Breast epithelium (tissue), 4 donors: ENCODE measurements around the gene SEPTIN8. TPM values are rescaled to one million over a fixed set of nuclear protein-coding genes. Genes with fewer than 3 reads are reported as not detected.

Experiments used
- DNase-seq, 2 donors: peaks; one replicate each; pipeline ENCODE4 v3.0.0-alpha.2; 2019; ENCODE audit warnings: low spot score in 2 of 2
- H3K27ac ChIP-seq, 2 donors: fragments of 200-600 bp; sonication (generic) in 1 of 2; one replicate each; pipeline ENCODE4 v1.5.1; 2016 to 2019; ENCODE audit warnings: mild to moderate bottlenecking in 1 of 2
- H3K27me3 ChIP-seq, 2 donors: fragments of 200-600 bp; sonication (generic) in 1 of 2; one replicate each; pipeline versions ENCODE4 v1.5.1 to v1.6.0; 2017 to 2019; ENCODE audit warnings: control low read depth in 1 of 2, mild to moderate bottlenecking in 1 of 2
- H3K36me3 ChIP-seq: fragments of 200-600 bp; one replicate; pipeline ENCODE4 v1.5.1; 2019
- H3K4me1 ChIP-seq, 2 donors: fragments of 200-600 bp; sonication (generic); one replicate each; pipeline ENCODE4 v1.5.1; 2016 to 2019; ENCODE audit warnings: control low read depth in 1 of 2
- H3K4me3 ChIP-seq, 3 donors: fragments of 200-600 bp; sonication (generic); 1 replicate in 2 of 3; 2 replicates in 1 of 3; pipeline ENCODE4 v1.5.1; 2016 to 2019; ENCODE audit warnings: mild to moderate bottlenecking in 3 of 3, moderate library complexity in 2 of 3
- H3K9me3 ChIP-seq, 2 donors: fragments of 200-600 bp; sonication (generic) in 1 of 2; one replicate each; pipeline ENCODE4 v1.5.1; 2016 to 2019; ENCODE audit warnings: control low read depth in 1 of 2
- POLR2A ChIP-seq: fragments of 450-650 bp; IDR thresholded peaks from one replicate; pipeline ENCODE4 v1.6.1; 2016; ENCODE audit warnings: antibody characterized with exemption, mild to moderate bottlenecking, moderate library complexity
- POLR2AphosphoS5 ChIP-seq, 3 donors: sonication (generic); formaldehyde crosslinking; IDR thresholded peaks; one replicate each; pipeline ENCODE4 v1.6.1; 2017; ENCODE audit warnings: antibody characterized with exemption in 3 of 3
- intact Hi-C: fragments of 100-400 bp; cut with DNase I; formaldehyde crosslinking; loops from one replicate; pipeline ENCODE4 v1.15.1; 2023; ENCODE audit warnings: low total_unique reads
- total RNA-seq, 3 donors: library from RNA; depleted of rRNA; stranded (reverse); fragments of >200 nt; gene quantifications; one replicate each; pipeline ENCODE4 v1.1.0, GENCODE V29; 2016
- TF ChIP-seq, protein P1 (sequence below), 3 donors: fragments of 450-650 bp; IDR thresholded peaks; one replicate each; pipeline ENCODE4 v1.5.1; 2016 to 2017; ENCODE audit warnings: antibody characterized with exemption in 3 of 3, mild to moderate bottlenecking in 3 of 3, moderate library complexity in 3 of 3

The SEPTIN8 gene
- total RNA-seq, 3 donors from 2014 or later = 26.4 to 43.0 (median 40.0) TPM

GRCh38 chr5:132750471-132751230 is 26.4 kb downstream of the SEPTIN8 start:
- H3K27me3 ChIP-seq = no peaks in the 10 kb centered on the region
- TF ChIP-seq, protein P1, sequence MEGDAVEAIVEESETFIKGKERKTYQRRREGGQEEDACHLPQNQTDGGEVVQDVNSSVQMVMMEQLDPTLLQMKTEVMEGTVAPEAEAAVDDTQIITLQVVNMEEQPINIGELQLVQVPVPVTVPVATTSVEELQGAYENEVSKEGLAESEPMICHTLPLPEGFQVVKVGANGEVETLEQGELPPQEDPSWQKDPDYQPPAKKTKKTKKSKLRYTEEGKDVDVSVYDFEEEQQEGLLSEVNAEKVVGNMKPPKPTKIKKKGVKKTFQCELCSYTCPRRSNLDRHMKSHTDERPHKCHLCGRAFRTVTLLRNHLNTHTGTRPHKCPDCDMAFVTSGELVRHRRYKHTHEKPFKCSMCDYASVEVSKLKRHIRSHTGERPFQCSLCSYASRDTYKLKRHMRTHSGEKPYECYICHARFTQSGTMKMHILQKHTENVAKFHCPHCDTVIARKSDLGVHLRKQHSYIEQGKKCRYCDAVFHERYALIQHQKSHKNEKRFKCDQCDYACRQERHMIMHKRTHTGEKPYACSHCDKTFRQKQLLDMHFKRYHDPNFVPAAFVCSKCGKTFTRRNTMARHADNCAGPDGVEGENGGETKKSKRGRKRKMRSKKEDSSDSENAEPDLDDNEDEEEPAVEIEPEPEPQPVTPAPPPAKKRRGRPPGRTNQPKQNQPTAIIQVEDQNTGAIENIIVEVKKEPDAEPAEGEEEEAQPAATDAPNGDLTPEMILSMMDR (IDR thresholded peaks at IDR 0.05) = no peak
- no peak for TF ChIP-seq POLR2A
- no peak for TF ChIP-seq POLR2AphosphoS5 (IDR thresholded peaks at IDR 0.05)
- DNase-seq = peak in 1 of 2 donors; percentile 8
- no peaks in the 10 kb centered on the region for H3K9me3 ChIP-seq
- H3K4me1 ChIP-seq = no peaks in the 10 kb centered on the region
- H3K27ac ChIP-seq = peak overlapping the region in 1 of 2 donors; percentile 25
- H3K4me3 ChIP-seq = no peak overlapping the region
- intact Hi-C loops = no loop called here
- H3K36me3 ChIP-seq = no peaks in the 10 kb centered on the region

GRCh38 chr5:132749506-132749905 is 27.5 kb downstream of the SEPTIN8 start:
- Histone ChIP-seq H3K36me3 (no peaks in the 10 kb centered on the region), H3K4me1 (no peaks in the 10 kb centered on the region), H3K27ac (no peak overlapping the region), H3K4me3 (no peak overlapping the region), H3K9me3 (no peaks in the 10 kb centered on the region), H3K27me3 (no peaks in the 10 kb centered on the region)
- peak in 1 of 2 donors; percentile 10 for DNase-seq
- no peak for TF ChIP-seq POLR2AphosphoS5 (IDR thresholded peaks at IDR 0.05)
- no peak for TF ChIP-seq POLR2A
- TF ChIP-seq, protein P1 (IDR thresholded peaks at IDR 0.05) = no peak
- intact Hi-C loops = no loop called here

GRCh38 chr5:132748522-132749000 is 28.5 kb downstream of the SEPTIN8 start:
- TF ChIP-seq POLR2A = no peak
- TF ChIP-seq POLR2AphosphoS5 (IDR thresholded peaks at IDR 0.05) = no peak
- no peak for DNase-seq
- Histone ChIP-seq H3K4me1 (no peaks in the 10 kb centered on the region), H3K9me3 (no peaks in the 10 kb centered on the region), H3K36me3 (no peaks in the 10 kb centered on the region), H3K4me3 (no peak overlapping the region), H3K27ac (no peak overlapping the region), H3K27me3 (no peaks in the 10 kb centered on the region)
- intact Hi-C loops = no loop called here

GRCh38 chr5:132747616-132748440 is 29.2 kb downstream of the SEPTIN8 start:
- no peaks in the 10 kb centered on the region for H3K4me1 ChIP-seq
- peak overlapping the region; percentile 18 to 67 (median 58) for H3K4me3 ChIP-seq
- TF ChIP-seq, protein P1 (IDR thresholded peaks at IDR 0.05) = no peak
- TF ChIP-seq POLR2A (no peak), POLR2AphosphoS5 (IDR thresholded peaks at IDR 0.05) (no peak)
- intact Hi-C loops = no loop called here
- H3K27ac ChIP-seq = no peak overlapping the region
- peak in 1 of 2 donors; percentile 17 for DNase-seq
- no peaks in the 10 kb centered on the region for H3K27me3 ChIP-seq
- H3K36me3 ChIP-seq = no peaks in the 10 kb centered on the region
- no peaks in the 10 kb centered on the region for H3K9me3 ChIP-seq

GRCh38 chr5:132746954-132747615 is 30.0 kb downstream of the SEPTIN8 start, which contains the start of gene CCNI2:
Gene CCNI2, plus strand, starts transcription at chr5:132747426. Its CDS starts 70 bp downstream, at chr5:132747496.
- Histone ChIP-seq H3K4me1 (no peaks in the 10 kb centered on the region), H3K4me3 (peak within 1 kb of the TSS; percentile 18 to 67 (median 58)), H3K9me3 (no peaks in the 10 kb centered on the region), H3K27me3 (no peaks in the 10 kb centered on the region), H3K27ac (no peak within 1 kb of the TSS), H3K36me3 (no peaks in the 10 kb centered on the region)
- TF ChIP-seq, protein P1 (IDR thresholded peaks at IDR 0.05) = peak in 1 of 3 donors; percentile 43
- TF ChIP-seq POLR2AphosphoS5 (IDR thresholded peaks at IDR 0.05) (no peak), POLR2A (no peak)
- peak in 1 of 2 donors; percentile 36 for DNase-seq
- intact Hi-C loops = no loop called here
